Activated CD4-positive, alpha-beta T cell treated with anti-CD3 and anti-CD28 coated beads, Interleukin-2, amount 50 U/mL, for 1 hour (primary cell): ENCODE data around the gene EIF4A2.
"Not testable (repeated sequence)": the region's sequence is repeated elsewhere in the genome, so short reads cannot be mapped to it uniquely, and the experiment has no call there.

ENCODE experiments used
- DNase-seq: peaks from one replicate; pipeline ENCODE4 v3.0.0-alpha.2; 2020

EIF4A2 gene

GRCh38 chr3:186821429-186822387 lies 38.3 kb downstream of the EIF4A2 start:
- DNase-seq = no peak

GRCh38 chr3:186822388-186822759 lies 39.0 kb downstream of the EIF4A2 start:
- not testable (repeated sequence) for DNase-seq

- no peak for DNase-seq
These were observed 40.0 kb downstream of the EIF4A2 start for GRCh38 chr3:186823386-186823785.

- no peak for DNase-seq
These were observed 41.2 kb downstream of the EIF4A2 start for GRCh38 chr3:186824430-186825139.

GRCh38 chr3:186825294-186825821 lies 42.0 kb downstream of the EIF4A2 start:
- DNase-seq = no peak

GRCh38 chr3:186825872-186826409 lies 42.6 kb downstream of the EIF4A2 start:
- no peak for DNase-seq

GRCh38 chr3:186826410-186826975 lies 43.1 kb downstream of the EIF4A2 start:
- DNase-seq = no peak

- DNase-seq = peak; percentile 81
These were observed 43.8 kb downstream of the EIF4A2 start for GRCh38 chr3:186826976-186827857.

- DNase-seq = no peak
These were observed 45.0 kb downstream of the EIF4A2 start for GRCh38 chr3:186828340-186828739.

- no peak for DNase-seq
These were observed 48.4 kb downstream of the EIF4A2 start for GRCh38 chr3:186831798-186832197.

- DNase-seq = no peak
These were observed 48.9 kb downstream of the EIF4A2 start for GRCh38 chr3:186832276-186832675.
